Epidermal melanocyte (primary cell): ENCODE measurements around the gene PPP2R2B.
"Not testable (repeated sequence)": the region's sequence is repeated elsewhere in the genome, so short reads cannot be mapped to it uniquely, and the experiment has no call there.

Source experiments
- DNase-seq: peaks from one replicate; pipeline ENCODE4 v3.0.0; 2011; ENCODE audit warnings: low spot score; ENCODE audit not compliant: insufficient read length

Gene PPP2R2B

DNA sequence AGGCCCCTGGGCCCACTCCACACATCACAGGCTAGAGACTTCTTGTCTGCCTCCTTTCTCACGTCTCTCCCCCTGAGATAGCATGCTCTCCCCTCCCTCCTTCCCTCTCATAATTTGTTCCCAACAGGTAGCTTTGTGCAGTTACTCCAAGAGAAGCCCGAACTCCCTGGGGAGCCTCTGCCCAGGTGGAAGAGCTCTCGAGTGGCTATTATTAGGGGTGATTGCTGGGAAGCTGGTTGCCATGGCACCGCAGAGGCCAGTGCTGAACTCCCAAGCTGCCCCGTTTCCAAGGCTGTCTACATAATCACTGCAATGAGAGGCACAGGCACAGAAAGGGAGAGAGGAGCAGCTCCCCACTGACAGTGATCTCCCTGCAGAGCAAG lies 257.9 kb downstream of the PPP2R2B start:
- no peak for DNase-seq

DNA sequence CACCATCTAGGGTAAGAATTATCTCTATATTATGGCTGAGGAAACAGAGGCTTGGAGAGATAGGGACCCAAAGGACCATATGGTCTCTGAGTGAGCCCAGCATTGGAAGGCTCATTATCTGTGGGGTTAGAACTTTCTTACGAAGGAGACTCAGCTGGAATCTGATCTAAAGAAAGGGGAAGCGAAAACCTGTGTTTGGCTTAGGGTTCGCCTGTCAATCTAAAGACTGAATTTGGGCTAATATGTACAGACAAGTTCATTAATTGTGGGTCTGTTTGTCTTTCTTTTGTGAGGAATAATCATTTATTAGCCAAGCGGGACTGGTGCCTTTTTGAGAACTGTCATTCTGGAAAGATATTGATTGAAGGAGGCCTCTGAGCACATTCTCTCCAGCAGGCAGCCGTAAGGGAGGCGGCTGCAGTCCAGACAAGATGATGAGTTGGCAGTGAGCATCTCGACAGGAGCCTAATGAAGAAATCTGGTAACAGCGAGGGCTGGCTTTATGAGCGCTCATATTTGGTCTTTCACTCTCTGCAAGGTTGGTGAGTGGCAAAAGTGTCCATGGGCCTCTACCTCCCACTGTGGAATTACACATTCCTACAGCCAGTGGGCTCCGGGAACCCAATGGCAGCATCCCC lies 258.4 kb downstream of the PPP2R2B start:
- DNase-seq = no peak

DNA sequence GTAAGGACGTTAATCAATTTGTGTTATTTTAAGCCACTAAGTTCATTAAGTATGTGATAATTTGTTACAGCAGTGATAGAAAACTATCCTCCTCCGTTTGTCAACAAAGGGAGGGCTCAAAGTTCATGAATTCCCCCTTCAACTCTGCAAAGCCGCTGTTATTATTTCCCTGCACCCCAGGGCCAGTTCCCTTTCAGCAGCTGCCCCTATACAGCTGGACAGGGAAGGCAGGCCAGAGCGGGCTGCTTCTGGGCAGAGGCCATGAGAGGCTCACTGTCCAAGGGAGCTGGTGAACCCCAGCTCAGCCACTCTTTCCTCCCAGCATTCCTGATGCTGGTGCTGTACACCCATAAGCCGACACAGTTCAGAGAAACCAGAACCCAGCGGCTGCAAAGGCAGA lies 260.1 kb downstream of the PPP2R2B start:
- no peak for DNase-seq

DNA sequence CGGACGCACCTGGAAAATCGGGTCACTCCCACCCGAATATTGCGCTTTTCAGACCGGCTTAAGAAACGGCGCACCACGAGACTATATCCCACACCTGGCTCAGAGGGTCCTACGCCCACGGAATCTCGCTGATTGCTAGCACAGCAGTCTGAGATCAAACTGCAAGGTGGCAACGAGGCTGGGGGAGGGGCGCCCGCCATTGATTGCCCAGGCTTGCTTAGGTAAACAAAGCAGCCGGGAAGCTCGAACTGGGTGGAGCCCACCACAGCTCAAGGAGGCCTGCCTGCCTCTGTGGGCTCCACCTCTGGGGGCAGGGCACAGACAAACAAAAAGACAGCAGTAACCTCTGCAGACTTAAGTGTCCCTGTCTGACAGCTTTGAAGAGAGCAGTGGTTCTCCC lies 268.8 kb downstream of the PPP2R2B start:
- not testable (repeated sequence) for DNase-seq

DNA sequence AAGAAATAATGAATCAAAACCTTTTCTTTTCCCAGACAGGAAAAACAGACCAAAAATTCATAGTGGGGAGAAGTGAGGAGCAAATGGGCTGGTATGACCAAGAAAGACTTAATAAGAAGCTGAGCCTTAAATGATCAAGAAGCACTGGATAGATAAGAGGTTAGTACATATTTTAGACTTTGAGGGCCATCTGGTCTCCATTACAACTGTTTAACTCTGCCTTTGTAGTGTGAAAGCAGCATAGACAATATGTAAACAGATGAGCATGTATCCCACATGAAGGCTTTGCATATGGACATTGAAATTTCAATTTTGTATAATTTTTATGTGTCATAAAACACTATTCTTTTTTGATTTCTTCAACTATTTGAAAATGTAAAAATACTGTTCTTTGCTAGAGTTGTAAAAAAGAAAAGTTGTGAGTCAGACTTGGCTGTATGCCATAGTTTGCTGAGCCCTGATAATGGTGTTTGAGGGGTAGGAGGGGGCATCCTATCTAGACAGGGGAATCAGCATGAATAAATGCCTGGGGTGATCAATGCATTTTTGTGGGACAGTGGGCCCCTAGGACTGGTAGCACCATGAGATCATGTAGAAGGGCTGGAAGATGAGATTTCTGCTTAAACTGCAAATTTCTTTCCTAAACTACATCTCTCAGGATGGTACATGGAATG lies 270.8 kb downstream of the PPP2R2B start:
- no peak for DNase-seq

DNA sequence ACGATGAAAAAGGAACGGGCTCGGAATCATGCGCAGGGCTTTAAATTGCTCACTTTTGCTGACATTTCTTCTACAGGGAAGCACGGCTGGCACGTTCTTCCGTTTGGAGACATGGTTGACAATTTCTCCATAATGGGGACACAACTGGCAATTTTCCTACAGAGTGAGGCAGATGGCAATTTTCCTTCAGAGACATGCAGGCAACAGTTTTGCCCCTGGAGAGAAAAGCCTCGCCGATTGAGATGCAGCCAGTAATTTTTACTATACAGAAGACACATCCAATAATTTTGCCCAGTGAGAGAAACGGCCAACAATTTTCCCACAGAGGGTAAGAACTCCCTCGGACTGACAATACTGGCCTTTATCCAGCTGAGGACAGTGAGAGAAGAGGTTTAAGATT lies 271.7 kb downstream of the PPP2R2B start:
- DNase-seq = no peak

DNA sequence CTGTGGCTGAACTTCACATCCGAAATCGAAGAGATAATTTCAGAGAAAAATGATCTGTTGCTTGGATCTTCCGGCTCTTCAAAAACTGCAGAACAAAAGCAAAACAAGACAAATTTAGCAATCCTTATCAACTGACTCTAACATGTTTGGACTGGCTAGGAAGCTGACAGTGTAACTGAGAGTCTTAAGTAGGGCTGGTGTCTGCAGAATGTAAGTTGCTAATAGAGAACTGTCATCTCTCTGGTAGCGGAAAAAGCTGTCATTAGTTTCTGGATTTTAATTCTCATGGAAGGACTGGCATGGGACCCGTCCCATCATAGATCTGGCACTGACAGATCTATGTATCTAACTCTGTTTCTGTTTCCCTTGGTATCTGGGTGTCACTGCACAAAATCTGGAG lies 278.2 kb downstream of the PPP2R2B start:
- no peak for DNase-seq

DNA sequence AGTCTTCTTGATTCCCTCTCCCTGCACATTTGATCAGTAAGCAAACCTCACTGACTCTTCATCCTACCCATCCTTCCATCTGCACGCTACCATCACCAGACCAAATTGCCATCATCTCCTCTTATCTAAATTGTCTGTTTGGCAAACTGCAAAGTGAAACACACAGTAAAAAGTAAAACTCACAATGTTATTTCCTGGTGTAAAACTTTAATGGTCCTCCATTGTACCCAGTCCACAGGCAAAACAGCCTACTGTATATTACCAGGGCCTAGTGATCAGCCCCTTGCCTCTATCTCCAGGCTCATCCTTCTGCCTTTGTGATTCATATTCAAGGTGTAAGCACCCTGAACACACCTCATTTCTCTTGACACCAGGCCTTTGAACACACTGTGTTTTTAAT lies 279.3 kb downstream of the PPP2R2B start:
- DNase-seq = no peak

DNA sequence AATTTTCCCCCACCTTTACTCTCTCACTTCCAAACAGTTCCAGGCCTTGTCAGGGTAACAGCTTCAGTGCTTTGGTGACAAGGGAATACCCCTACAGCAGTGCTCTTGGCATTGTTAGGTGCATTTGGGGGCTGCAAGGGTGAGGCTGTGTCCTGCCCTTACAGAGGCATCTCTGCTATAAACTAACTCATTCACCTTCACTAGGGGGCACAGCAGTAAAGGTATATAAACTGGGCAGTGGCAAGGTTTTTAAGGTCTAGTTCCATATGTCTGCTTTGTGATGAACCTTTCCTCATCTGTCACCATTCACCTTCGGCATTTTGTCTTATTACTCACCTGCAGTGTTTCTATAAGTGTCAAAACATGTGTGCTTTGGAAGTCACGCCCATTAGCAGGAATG lies 283.5 kb downstream of the PPP2R2B start:
- DNase-seq = no peak

DNA sequence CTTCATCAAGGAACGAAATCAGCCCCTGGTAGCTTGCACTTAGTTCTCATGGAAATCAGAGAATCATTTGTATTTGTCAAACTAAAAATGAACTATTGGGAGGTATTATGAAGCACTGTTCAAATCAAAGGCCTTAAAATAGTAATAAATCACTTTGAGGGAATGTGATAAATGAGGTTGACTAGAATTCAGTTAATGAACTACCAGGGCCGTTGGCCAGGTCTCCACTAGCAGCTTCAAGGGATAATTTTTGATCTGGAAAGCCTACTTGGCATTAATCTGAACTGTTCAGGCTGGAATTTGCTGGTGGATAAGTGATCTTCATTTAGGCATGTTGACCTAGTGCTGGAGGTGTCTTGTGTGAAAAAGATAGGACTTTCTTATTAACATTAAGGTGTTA lies 286.2 kb downstream of the PPP2R2B start:
- no peak for DNase-seq

DNA sequence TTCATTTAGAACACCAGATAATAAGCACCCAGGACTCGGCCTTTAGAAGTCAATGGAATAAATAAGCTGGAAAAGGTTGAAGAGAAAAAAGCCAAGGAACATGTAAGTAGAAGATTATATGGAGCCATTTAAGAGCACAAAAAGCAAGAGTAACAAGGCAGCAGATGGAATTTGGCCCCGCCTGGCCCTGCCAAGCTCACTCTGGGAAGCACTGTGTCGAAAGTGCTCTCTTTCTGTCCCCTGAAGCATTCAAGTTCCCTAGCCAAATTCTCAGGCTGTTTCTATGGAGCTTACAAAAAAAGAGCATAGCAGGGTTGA lies 289.6 kb downstream of the PPP2R2B start:
- no peak for DNase-seq

DNA sequence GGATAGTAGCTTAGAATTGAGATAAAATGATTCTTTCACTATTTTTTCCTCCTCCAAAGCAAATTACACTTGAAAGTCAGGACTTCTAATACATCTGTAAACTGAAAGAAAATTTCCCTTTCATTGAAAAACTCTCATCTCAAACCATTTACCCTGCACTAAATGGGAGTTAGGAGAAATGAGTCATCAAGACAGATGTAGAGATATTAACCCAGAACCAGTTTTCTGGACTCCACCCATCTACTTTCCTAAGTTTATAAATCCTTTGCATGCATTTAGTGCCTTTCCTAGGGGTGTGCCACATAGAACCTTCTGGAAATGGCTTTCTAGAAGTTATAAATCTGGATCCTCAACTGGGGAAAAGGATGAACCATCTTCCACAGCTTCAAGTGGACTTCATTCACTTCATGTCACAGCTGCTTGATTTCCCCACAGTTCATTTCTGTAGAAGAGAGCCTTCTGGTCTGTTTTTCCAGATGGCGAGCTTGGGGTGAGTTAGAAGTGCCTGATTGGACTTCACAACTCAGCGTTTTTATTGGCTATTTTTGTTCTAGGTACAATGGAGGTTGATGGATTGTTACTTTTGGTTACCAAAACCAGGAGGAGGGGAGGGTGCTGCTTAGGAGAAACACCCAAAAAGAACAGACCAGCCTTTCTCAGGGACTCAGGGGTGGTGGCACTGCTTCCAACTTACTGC lies 290.1 kb downstream of the PPP2R2B start:
- DNase-seq = no peak

DNA sequence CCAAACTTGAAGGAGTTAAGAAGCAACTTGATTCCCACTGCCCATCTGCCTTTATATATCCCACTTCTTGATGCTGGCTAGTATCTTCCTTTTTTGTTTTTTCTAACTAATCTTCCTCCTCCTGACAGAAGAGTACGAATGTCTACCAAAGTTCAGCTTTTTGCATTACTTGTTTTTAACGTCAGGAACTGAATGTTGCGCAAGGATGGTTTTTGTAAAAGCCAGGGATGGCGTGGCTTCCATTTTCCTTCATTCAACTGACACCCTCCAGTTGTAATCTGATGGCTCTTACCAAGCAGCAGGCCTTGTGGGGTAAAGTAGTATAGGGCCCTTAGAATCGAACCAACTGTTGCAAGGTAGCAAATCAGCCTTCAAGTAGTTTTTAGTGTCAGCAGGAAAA lies 291.8 kb downstream of the PPP2R2B start:
- no peak for DNase-seq

DNA sequence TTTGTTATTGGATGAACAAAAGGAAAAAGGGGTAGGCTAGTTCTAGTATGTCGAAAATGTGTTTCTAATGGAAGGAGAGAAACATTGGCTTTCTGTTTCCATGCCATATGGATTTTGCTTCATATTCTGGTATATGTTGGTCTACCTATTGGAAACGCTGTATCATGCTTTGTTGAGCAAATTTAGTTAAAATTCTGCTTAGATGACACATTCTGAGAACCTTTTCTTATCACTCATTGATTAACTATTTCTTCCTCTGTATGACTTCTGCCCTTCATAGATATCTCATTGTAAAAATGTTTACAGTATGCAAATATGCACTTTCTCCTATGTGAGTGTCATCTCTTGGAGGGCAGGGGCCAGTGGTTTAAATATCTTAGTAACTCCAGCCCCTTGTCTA lies 293.8 kb downstream of the PPP2R2B start:
- no peak for DNase-seq

DNA sequence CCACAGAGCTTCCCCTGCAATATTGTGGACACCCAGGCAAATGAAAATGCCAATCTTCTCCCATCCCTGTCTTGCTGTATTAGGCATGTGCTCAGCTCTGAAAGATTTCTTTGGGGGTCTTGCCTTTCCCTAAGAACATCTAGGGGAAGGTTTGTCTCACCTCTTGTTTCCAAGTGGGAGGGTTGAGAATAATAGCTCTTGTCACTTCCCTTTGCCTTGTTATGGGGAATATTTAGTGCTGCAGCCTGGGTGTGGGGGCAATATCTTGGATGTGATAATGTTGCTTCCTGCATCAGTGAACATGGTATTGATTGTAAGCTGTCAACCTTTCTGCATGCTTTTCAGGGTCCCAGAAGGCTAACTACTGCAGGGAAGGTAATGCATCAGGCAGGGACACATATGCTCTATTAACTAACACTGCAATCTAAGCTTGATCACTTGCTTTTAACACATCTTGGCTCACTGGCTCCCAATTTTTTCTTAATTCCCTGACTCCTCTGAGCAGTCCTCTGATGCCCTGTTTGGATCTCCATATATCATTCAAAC lies 296.4 kb downstream of the PPP2R2B start:
- DNase-seq = no peak

DNA sequence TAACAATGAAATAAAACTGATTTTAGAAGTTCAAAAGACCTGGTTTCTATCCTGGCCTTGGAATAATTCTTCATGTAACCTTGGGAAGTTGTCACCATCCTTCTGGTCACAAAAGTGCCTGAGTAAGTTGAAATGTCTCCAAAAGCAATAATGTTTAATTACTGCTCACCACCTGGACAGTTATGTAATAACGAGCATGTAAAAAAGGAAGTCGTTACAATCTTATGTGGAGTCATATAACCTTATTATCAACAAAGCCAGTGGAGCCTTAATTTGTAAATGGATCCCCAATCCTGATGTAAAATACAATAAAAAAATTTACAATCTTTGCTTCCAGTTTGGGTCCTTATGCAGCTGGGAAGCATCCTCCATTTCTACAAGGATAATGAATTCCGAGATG lies 298.3 kb downstream of the PPP2R2B start:
- DNase-seq = no peak

DNA sequence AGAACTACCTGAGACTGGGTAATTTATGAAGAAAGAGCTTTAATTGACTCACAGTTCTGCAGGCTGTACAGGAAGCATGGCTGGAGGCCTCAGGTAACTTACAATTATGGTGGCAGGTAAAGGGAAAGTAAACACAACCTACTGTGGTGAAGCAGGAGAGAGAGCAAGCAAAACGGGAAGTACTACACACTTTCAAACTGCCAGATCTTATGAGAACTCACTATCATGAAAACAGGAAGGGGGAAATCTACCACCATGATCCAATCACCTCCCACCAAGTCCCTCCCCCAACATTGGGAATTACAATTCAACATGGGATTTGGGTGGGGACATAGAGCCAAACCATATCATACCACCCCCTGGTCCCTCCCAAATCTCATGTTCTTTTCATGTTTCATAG lies 303.8 kb downstream of the PPP2R2B start:
- no peak for DNase-seq

DNA sequence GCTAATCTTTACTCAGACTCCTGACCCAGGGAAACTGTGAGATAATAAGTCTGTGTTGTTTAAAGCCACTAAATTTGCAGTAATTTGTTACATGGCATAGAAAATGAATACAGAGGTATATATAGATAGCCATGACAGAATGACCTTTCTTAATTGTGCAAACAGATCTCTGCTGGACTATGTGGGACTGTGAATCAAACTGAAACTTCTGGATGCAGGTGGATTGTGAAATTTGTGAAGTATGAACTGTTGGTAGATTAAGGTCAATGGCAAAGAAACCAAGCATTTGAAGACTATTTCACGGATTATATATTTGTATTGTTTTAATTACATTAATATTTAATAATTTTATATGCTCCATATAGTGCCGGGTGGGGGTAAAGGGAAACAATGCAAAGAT lies 310.4 kb downstream of the PPP2R2B start:
- DNase-seq = no peak

DNA sequence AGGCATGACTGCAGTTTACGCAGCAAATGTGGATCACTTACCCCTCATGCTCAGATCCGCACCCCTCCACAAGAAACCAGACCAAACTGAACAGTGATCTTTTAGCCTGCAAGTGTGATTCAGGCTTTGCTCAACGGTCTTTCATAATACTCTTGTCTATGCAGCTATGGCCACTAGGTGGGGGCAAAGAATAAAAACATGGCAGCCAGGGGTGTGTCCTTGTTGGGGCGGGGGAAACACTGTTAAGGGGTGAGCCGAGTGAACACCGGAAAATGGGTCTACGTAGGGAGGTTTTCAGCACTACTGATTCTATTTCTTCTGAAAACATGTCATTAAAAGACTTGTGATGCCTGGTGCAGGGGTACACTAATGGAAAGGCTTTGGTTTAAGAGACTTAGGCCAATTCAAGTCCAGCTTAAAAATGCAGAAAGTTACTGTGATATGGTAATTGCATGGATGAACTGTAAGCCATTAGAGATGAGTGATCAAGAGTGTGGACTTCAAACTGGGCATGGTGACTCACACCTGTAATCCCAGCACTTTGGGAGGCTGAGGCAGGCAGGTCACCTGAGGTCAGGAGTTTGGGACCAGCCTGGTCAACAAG lies 312.7 kb downstream of the PPP2R2B start:
- peak; percentile 61 for DNase-seq

DNA sequence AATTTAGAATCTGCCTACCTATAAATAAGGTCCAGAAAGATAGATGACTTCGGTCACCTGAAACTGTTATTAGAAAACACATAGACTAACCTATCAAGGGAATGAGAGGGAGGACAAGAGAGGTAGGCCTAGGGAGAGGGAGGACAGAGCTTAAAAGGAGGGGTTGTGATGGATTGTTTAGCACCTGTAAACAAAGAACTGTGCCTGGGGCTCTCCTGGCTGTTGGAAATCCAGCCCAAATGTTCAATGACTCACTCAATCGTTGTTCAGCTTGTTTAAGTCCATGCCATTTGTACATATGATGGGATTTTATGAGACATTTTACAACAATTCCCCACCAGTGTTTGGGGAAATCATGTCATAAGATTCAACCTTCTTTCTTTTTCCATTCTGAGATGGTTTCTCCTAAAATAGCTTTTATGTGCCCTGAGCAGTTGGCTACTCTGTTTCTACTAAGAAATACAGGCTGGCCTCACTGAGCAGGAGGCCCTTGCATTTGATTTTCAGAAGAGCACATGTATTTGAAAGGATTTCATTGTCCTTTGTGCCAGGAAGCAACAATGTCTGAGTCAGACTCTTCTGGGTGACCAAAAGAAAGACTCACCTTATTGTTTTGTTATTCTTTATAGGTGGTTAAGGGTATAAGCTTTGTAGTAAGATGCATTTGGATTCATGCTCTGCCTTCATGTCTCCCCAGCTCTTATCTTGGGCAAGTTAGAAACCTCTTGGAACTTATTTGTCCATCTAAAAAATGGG lies 314.4 kb downstream of the PPP2R2B start:
- no peak for DNase-seq

DNA sequence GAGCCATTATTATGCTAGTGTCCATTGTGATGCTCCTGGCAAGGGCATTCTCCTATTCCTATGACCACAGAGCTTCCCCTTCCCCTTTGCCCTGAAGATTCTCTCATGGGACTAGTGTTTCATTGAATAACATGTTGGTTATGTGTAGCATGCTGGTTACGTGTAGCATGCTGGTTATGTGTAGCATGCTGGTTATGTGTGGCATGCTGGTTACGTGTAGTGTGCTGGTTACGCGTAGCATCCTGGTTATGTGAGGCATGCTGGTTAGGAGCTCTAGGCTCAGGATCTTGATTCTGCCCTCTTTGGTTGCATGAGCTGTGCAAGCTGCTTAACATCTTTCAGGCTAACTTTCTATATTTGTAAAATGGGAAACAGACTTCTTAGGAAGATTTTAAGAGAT lies 316.1 kb downstream of the PPP2R2B start:
- no peak for DNase-seq

DNA sequence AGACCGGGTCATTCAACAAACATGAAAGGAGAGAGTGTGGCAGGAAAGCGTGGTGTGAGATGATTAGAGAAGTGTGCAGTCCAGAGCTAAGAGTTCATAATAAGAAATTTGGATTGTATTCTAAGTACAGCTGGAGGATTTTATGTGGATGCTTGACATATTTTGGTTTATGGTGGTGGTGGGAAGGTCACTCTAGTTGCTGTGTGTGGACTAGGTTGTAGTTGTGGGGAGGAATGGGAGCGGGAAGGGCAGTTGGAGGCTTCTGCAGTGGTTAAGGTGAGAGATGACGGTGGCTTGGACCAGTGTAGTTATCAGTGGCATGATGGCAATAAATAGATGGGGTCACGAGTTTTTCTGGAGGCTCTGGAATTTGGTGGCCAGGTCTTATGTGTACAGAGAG lies 316.8 kb downstream of the PPP2R2B start:
- DNase-seq = no peak
